NB4 (cell line): Measurements from ENCODE around the gene TNFRSF1B.

Experiments used
- CTCF ChIP-seq: IDR thresholded peaks from one replicate; pipeline ENCODE4 v1.5.1; 2012; ENCODE audit warnings: low read depth, low read length
- MAX ChIP-seq: IDR thresholded peaks from 2 replicates; pipeline ENCODE4 v1.6.1; 2011; ENCODE audit warnings: low read depth, low read length
- MYC ChIP-seq: IDR thresholded peaks from 2 replicates; pipeline ENCODE4 v1.6.1; 2011; ENCODE audit warnings: low read depth, low read length
- POLR2A ChIP-seq: IDR thresholded peaks from 2 replicates; pipeline ENCODE4 v1.6.1; 2011; ENCODE audit warnings: mild to moderate bottlenecking; ENCODE audit not compliant: insufficient read length; ENCODE audit errors: extremely low read depth

GRCh38 chr1:12180315-12180714 lies 13.5 kb downstream of the TNFRSF1B start:
- TF ChIP-seq CTCF = no peak
- no peak for TF ChIP-seq POLR2A
- TF ChIP-seq MAX = no peak
- TF ChIP-seq MYC = no peak
